Retinal pigment epithelial cell (primary cell): ENCODE measurements around the gene C22orf39.

Experiments used
- DNase-seq: peaks from one replicate; pipeline ENCODE4 v3.0.0-alpha.2; 2010; ENCODE audit warnings: low read depth
- H3K4me3 ChIP-seq: 2 replicates; pipeline ENCODE4 v1.5.1; 2011; ENCODE audit warnings: mild to moderate bottlenecking, low read length, control low read depth, moderate library complexity
- TF ChIP-seq, protein P1 (sequence below): conservative IDR thresholded peaks from 2 replicates; pipeline ENCODE4 v1.5.1; 2011; ENCODE audit warnings: low read depth, low read length, control low read depth, inconsistent platforms

Gene C22orf39

DNA sequence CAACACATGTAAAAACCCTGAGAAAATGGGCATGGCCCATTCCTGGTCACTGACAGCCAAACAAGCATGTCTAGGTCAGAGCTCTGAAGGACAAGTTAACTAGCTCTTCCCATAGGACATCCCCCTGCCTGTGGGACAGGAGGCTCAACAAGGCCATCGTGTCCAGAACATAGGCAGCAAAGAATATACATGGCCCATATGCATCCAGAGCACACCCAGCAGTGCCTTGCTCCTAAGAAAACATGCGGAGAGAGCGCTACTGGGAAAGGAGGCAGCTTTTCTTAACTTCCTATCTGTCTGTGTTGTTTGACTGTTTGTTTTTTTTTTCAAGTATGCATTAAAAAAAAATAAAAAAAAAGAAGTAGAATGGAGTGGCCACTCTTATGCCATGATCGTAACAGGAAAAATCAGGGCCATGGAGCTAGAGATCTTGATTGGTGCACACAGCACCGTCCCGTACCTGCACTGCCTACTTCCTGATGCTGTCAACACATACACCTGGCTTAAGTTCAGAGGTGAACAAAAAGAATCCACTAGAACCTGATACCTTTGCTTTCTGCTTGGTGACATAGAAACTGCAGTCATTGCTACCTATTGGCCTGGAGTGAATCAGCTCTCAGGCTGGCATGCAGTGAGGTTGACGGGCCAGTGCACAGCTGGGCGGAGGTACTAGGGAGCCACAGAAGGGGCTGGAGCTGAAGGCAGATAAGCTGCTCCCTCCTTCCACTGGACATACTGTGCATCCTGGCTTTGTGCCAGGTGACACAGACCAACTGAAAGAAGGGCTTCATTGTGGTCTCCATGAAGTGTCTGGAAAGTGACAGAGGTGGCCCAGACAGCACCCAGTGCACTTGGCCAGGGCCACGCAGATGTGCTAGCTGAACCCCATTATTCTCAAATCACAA lies 19.6 kb upstream of the C22orf39 start:
- TF ChIP-seq, protein P1, sequence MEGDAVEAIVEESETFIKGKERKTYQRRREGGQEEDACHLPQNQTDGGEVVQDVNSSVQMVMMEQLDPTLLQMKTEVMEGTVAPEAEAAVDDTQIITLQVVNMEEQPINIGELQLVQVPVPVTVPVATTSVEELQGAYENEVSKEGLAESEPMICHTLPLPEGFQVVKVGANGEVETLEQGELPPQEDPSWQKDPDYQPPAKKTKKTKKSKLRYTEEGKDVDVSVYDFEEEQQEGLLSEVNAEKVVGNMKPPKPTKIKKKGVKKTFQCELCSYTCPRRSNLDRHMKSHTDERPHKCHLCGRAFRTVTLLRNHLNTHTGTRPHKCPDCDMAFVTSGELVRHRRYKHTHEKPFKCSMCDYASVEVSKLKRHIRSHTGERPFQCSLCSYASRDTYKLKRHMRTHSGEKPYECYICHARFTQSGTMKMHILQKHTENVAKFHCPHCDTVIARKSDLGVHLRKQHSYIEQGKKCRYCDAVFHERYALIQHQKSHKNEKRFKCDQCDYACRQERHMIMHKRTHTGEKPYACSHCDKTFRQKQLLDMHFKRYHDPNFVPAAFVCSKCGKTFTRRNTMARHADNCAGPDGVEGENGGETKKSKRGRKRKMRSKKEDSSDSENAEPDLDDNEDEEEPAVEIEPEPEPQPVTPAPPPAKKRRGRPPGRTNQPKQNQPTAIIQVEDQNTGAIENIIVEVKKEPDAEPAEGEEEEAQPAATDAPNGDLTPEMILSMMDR = no peak
- DNase-seq = no peak
- H3K4me3 ChIP-seq = no peak overlapping the region

DNA sequence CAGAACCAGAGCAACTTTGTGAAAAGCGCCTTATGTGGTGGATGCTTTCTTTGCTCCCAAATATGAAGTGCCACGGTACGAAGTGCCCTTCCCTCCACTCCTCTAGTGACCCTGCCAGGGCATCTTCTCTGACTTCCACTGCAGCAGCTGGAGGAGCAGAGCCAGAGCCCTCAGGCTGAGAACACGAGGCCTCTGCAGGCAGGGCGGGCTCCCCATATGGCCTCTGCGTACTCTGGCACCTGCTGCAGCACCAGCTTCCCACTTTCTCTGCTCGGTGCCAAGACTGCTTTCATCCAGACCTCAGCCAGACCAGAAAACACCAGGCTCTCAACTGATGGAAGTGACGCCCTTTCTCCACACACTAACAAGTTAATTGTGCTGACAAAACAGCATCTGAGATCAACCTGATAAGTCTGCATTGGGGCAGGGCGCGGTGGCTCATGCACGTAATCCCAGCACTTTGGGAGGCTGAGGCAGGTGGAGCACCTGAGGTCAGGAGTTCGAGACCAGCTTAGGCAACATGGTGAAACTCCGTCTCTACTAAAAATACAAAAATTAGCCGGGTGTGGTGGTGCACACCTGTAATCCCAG lies 18.7 kb upstream of the C22orf39 start:
- TF ChIP-seq, protein P1 = no peak
- H3K4me3 ChIP-seq = no peak overlapping the region
- DNase-seq = no peak

DNA sequence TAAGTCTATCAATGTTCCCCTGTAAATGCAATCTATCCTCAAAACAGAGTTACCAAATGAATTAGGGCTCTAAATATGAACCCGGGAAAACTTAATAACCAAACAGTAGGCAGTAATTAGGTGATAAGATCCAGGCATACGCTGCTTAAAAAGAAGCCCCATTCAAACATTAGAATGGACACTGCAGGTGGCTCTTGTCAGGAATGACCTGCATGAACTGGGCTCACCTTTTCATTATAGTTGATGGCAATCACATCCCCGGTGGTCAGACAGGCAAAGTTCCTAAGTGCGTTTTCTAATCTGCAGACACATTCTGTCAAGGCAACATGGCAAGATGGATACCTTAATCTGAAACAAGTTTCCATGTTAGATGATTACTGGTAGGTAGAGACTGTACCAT lies 17.5 kb upstream of the C22orf39 start:
- TF ChIP-seq, protein P1 = no peak
- H3K4me3 ChIP-seq = no peak overlapping the region
- DNase-seq = no peak

DNA sequence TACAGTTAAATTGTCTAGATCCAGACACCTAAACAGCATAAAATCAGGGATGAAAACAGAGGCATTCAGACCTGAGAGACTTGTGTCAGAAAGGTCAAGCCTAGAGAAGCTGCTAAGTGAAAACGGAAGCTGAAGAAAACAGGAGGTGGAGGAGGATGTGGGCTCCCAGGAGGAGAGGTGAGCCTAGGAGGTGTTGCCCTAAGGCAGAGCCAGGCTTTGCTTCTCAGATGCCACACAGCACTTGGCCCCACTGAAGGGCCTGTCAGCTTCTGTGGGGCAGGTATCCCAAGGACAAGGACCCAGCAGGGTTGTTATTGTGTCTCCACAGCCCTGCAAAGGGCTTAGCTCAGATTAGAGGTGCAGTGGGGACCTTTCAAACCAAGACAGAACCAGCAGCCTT lies 17.0 kb upstream of the C22orf39 start:
- no peak for DNase-seq
- TF ChIP-seq, protein P1 = no peak
- no peak overlapping the region for H3K4me3 ChIP-seq

DNA sequence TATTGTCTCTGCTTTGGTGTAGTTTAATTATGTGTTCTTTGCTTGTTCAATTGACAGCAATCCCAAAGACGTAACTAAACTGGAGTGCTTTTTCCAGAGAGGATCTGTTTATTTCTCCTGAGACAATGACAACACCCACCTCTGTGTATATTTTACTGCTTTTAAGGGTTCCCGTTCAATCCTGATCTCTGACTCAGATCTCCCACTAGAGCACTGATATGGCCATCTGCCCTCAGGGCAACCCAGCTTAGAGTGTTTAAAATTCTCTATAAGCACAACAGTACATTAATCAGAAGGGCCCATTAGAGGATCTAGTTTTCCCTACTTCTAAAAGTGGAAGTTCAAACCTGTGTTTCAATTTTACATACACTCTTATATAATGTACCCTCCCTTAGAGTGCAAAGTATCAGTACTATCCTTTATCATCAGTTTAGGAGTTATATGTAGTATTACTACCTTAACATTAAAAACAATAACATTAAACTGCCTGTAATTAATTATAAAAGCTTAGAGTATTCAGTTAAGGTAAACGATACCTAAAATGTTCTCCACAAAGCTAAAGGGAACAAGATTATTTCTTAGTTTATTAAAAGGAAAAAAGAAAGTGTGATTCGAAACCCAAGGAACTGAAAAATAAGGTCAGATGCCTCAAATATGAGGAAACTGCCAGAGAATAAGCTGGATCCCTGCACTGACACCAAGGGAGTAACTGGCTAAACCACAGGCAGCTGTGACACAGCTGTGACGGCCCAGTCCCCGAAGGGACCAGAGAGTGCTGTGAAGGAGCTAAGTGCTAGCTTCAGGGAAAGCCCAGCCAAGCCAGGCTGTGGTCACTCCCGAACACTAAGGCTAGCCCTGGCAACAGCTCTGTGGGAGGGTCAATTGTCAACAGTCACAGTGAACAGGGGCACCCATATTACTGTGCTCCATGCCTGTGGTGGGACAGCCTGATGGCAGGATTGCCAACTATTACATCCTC lies 16.3 kb upstream of the C22orf39 start:
- no peak for DNase-seq
- H3K4me3 ChIP-seq = no peak overlapping the region
- TF ChIP-seq, protein P1 = no peak

DNA sequence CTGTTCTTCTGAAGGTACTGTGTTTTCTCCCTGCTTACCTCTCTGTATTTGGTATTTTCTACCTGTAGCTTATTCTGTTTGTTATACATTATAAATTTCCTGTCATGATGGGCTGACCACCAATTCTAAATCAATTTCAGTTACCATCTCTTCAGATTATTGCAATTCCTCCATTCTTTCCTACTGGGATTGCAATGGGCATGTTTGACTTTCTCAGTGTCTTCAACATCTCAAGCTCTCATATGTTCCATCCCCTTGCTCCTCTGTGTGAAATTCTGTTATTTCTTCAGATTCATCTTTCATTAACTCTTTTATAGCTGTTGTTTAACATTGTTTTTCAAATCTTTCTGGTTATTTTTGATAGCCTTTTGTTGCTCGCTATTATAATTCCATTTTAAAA lies 15.5 kb upstream of the C22orf39 start:
- TF ChIP-seq, protein P1 = no peak
- no peak for DNase-seq
- no peak overlapping the region for H3K4me3 ChIP-seq
